GM18873 (cell line): ENCODE data around the gene POLDIP2.

ENCODE experiments used
- ATAC-seq: cut with Tn5 transposase; IDR thresholded peaks from one replicate; pipeline ENCODE4 v1.9.1; 2021; ENCODE audit warnings: mild to moderate bottlenecking, moderate library complexity, moderate number of reproducible peaks; ENCODE audit not compliant: unreplicated experiment, low FRiP score

The POLDIP2 gene

GRCh38 chr17:28357061-28357900 is at the start of gene POLDIP2:
Gene POLDIP2, minus strand, starts transcription at chr17:28357527. Its CDS starts 79 bp downstream, at chr17:28357448.
- ATAC-seq: peak; percentile 76

- ATAC-seq: no peak
Observed at GRCh38 chr17:28406473-28406814, 49.1 kb upstream of the POLDIP2 start.

- no peak for ATAC-seq
Observed at GRCh38 chr17:28405632-28406472, 48.5 kb upstream of the POLDIP2 start, which contains the start of gene SLC46A1. Gene SLC46A1, minus strand, starts transcription at chr17:28406212. Its CDS starts 98 bp downstream, at chr17:28406114.

GRCh38 chr17:28404812-28405570 is 47.7 kb upstream of the POLDIP2 start:
- ATAC-seq: no peak

- ATAC-seq: no peak
Observed at GRCh38 chr17:28404461-28404811, 47.1 kb upstream of the POLDIP2 start.

GRCh38 chr17:28404007-28404406 is 46.7 kb upstream of the POLDIP2 start:
- ATAC-seq: no peak

- no peak for ATAC-seq
Observed at GRCh38 chr17:28402844-28403243, 45.5 kb upstream of the POLDIP2 start.

- no peak for ATAC-seq
Observed at GRCh38 chr17:28402224-28402630, 44.9 kb upstream of the POLDIP2 start.

GRCh38 chr17:28399808-28400207 is 42.5 kb upstream of the POLDIP2 start:
- no peak for ATAC-seq

GRCh38 chr17:28398280-28398981 is 41.1 kb upstream of the POLDIP2 start:
- ATAC-seq: no peak

GRCh38 chr17:28397687-28398279 is 40.5 kb upstream of the POLDIP2 start:
- ATAC-seq: no peak

- ATAC-seq: no peak
Observed at GRCh38 chr17:28397275-28397674, 39.9 kb upstream of the POLDIP2 start.

GRCh38 chr17:28396635-28397239 is 39.4 kb upstream of the POLDIP2 start:
- no peak for ATAC-seq

- ATAC-seq: no peak
Observed at GRCh38 chr17:28395968-28396367, 38.6 kb upstream of the POLDIP2 start.

- ATAC-seq: no peak
Observed at GRCh38 chr17:28395426-28395825, 38.1 kb upstream of the POLDIP2 start.

- ATAC-seq: no peak
Observed at GRCh38 chr17:28394337-28395116, 37.2 kb upstream of the POLDIP2 start.

GRCh38 chr17:28392491-28392890 is 35.2 kb upstream of the POLDIP2 start:
- no peak for ATAC-seq

- no peak for ATAC-seq
Observed at GRCh38 chr17:28391401-28391800, 34.1 kb upstream of the POLDIP2 start.

- ATAC-seq: no peak
Observed at GRCh38 chr17:28390984-28391383, 33.7 kb upstream of the POLDIP2 start.
